ENCODE results near the gene KIF3A. TPM values are rescaled to one million over a fixed set of nuclear protein-coding genes. Genes with fewer than 3 reads are reported as not detected.

KIF3A gene
- polyA plus RNA-seq, 1 of the 3 experiments (the other 2 are of a cell fraction): 5.1 TPM

- no peak for TF ChIP-seq IRF3 (IDR thresholded peaks at IDR 0.05; ENCODE audit: low read depth, low read length)
- no peak for TF ChIP-seq CHD2 (IDR thresholded peaks at IDR 0.05; ENCODE audit: low read length, partially characterized antibody)
- TF ChIP-seq YY1 (IDR thresholded peaks at IDR 0.05; ENCODE audit: low read depth): no peak
- no peak for TF ChIP-seq NRF1 (IDR thresholded peaks at IDR 0.05; ENCODE audit: low read depth, low read length)
- peak; percentile 22; the same call in 1 of the 2 replicates for TF ChIP-seq RAD21 (IDR thresholded peaks at IDR 0.05; ENCODE audit: low read length)
- no peak for TF ChIP-seq MEF2A (IDR thresholded peaks at IDR 0.05; ENCODE audit: borderline replicate concordance, low read depth)
- no peak for TF ChIP-seq FOXM1 (IDR thresholded peaks at IDR 0.05; ENCODE audit: low read depth)
- TF ChIP-seq REST (IDR thresholded peaks at IDR 0.05; ENCODE audit: low read depth, low read length): no peak
- no peak for TF ChIP-seq RXRA (IDR thresholded peaks at IDR 0.05; ENCODE audit: borderline replicate concordance, low read depth)
These were observed 81.2 kb downstream of the KIF3A start (continued) for GRCh38 chr5:132655821-132656773.

DNA sequence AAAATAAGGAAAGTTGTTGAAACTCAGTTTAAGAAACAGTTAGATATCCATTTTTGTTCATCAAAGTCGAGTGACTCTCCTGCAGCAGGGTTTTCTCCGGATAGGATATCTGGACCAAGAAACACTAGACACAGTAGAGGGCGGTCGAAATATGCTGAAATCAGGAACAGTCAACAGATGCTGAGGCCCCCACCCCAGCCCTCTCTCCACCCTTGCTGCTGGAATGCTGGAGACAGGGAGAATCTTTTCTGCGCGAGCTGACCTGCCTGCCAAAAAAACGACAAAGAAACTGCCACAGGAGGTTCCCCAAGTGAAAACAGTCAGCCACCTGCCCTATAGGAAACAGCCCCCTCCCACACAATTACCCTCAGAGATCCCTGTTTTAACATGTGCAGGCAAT, 83.6 kb downstream of the KIF3A start:
- DNase-seq: no peak
- Histone ChIP-seq H3K27ac (ENCODE audit: low read depth in 2 of 2, low read length in 1 of 2) (no peak overlapping the region), H2AFZ (ENCODE audit: low read depth) (no peak overlapping the region), H3K79me2 (ENCODE audit: insufficient read depth) (no peaks in the 10 kb centered on the region), H3K9me3 (no peaks in the 10 kb centered on the region), H3K4me3 (ENCODE audit: low read depth in 2 of 2, low read length in 1 of 2) (no peak overlapping the region), H3K27me3 (ENCODE audit: insufficient read depth) (no peaks in the 10 kb centered on the region), H3F3A (replicated peaks; ENCODE audit: insufficient read depth) (no peaks in the 10 kb centered on the region), H3K4me2 (no peak overlapping the region), H4K20me1 (ENCODE audit: insufficient read depth) (no peaks in the 10 kb centered on the region), H3K4me1 (ENCODE audit: control insufficient read depth in 1 of 2, insufficient read depth in 2 of 2, low read depth in 1 of 2, low read length in 1 of 2) (peaks cover 0 to 9% of the 10 kb centered on the region in 2 experiments; a peak in 1 of 4 replicates), H3K9ac (no peak overlapping the region), H3K9me2 (no peaks in the 10 kb centered on the region), H3K36me3 (replicated peaks in 1 of 2; ENCODE audit: control insufficient read depth in 1 of 2, insufficient read depth in 2 of 2, low read length in 1 of 2) (no peaks in the 10 kb centered on the region)
- CTCF ChIA-PET: no interaction called here
- POLR2A ChIA-PET: no interaction called here
- 72% methylated on average over 7 of the region's 7 CpGs for WGBS (ENCODE audit: low lambda C conversion rate)
- no peak for TF ChIP-seq IRF3 (IDR thresholded peaks at IDR 0.05; ENCODE audit: low read depth, low read length)
- TF ChIP-seq EP300 (IDR thresholded peaks at IDR 0.05; ENCODE audit: borderline replicate concordance in 1 of 2, low read depth in 1 of 2, low read length in 1 of 2): no peak
- TF ChIP-seq TCF12 (IDR thresholded peaks at IDR 0.05): no peak
- TF ChIP-seq CHD2 (IDR thresholded peaks at IDR 0.05; ENCODE audit: low read length, partially characterized antibody): no peak
- no peak for TF ChIP-seq RFX5 (IDR thresholded peaks at IDR 0.05; ENCODE audit: low read length)
- no peak for TF ChIP-seq MAX (IDR thresholded peaks at IDR 0.05; ENCODE audit: low read depth)
- TF ChIP-seq FOXJ3 (CRISPR knock-in tag; IDR thresholded peaks at IDR 0.05): no peak
- TF ChIP-seq JUND (IDR thresholded peaks at IDR 0.05): no peak
- TF ChIP-seq ELF1 (IDR thresholded peaks at IDR 0.05): no peak
- TF ChIP-seq SMC3 (IDR thresholded peaks at IDR 0.05; ENCODE audit: low read depth, low read length): no peak
- no peak for TF ChIP-seq GATA2 (CRISPR knock-in tag; IDR thresholded peaks at IDR 0.05)
- TF ChIP-seq NRF1 (IDR thresholded peaks at IDR 0.05; ENCODE audit: low read depth, low read length): no peak
- no peak for TF ChIP-seq YY1 (IDR thresholded peaks at IDR 0.05; ENCODE audit: low read depth)

Data from SK-N-SH (cell line).